GM19240 (cell line): ENCODE data around the gene ZNF423.
A peak's percentile ranks its signal among the peaks of the same experiment; 100 is the strongest.
"Not testable (repeated sequence)": the region's sequence is repeated elsewhere in the genome, so short reads cannot be mapped to it uniquely, and the experiment has no call there.

Experiments
- DNase-seq: peaks from one replicate; pipeline ENCODE4 v3.0.0; 2011; ENCODE audit warnings: low spot score; ENCODE audit not compliant: insufficient read length

The ZNF423 gene

GRCh38 chr16:49587511-49587910 is 268.4 kb downstream of the ZNF423 start:
- DNase-seq = no peak

- no peak for DNase-seq
Measured at GRCh38 chr16:49586466-49587450, 269.2 kb downstream of the ZNF423 start.

GRCh38 chr16:49585143-49585832 is 270.6 kb downstream of the ZNF423 start:
- DNase-seq = no peak

- no peak for DNase-seq
Measured at GRCh38 chr16:49583911-49584310, 272.0 kb downstream of the ZNF423 start.

GRCh38 chr16:49581630-49582298 is 274.1 kb downstream of the ZNF423 start:
- DNase-seq = no peak

GRCh38 chr16:49580751-49581303 is 275.1 kb downstream of the ZNF423 start:
- DNase-seq = no peak

- no peak for DNase-seq
Measured at GRCh38 chr16:49578435-49579024, 277.4 kb downstream of the ZNF423 start.

- DNase-seq = no peak
Measured at GRCh38 chr16:49578018-49578417, 277.9 kb downstream of the ZNF423 start.

GRCh38 chr16:49576941-49577340 is 279.0 kb downstream of the ZNF423 start:
- DNase-seq = no peak

GRCh38 chr16:49576173-49576494 is 279.8 kb downstream of the ZNF423 start:
- no peak for DNase-seq

GRCh38 chr16:49575346-49576172 is 280.4 kb downstream of the ZNF423 start:
- peak; percentile 51 for DNase-seq

GRCh38 chr16:49574826-49575225 is 281.1 kb downstream of the ZNF423 start:
- no peak for DNase-seq

GRCh38 chr16:49567950-49568349 is 288.0 kb downstream of the ZNF423 start:
- no peak for DNase-seq

GRCh38 chr16:49566432-49566831 is 289.5 kb downstream of the ZNF423 start:
- no peak for DNase-seq

- DNase-seq = no peak
Measured at GRCh38 chr16:49564496-49565229, 291.2 kb downstream of the ZNF423 start.

- DNase-seq = no peak
Measured at GRCh38 chr16:49563666-49564065, 292.2 kb downstream of the ZNF423 start.

GRCh38 chr16:49562894-49563293 is 293.0 kb downstream of the ZNF423 start:
- DNase-seq = not testable (repeated sequence)

GRCh38 chr16:49562228-49562627 is 293.7 kb downstream of the ZNF423 start:
- DNase-seq = no peak

GRCh38 chr16:49560004-49560830 is 295.7 kb downstream of the ZNF423 start:
- DNase-seq = no peak
